PFSK-1 (cell line): ENCODE data around the gene COX7C.

ENCODE experiments used
- FOXP2 ChIP-seq: optimal IDR thresholded peaks from 2 replicates; pipeline ENCODE3; 2011; ENCODE audit warnings: borderline replicate concordance, control low read depth, inconsistent platforms; ENCODE audit not compliant: insufficient read depth; ENCODE audit errors: extremely low read length, extremely low read depth
- POLR2AphosphoS5 ChIP-seq: IDR thresholded peaks from 2 replicates; pipeline ENCODE4 v1.6.1; 2012; ENCODE audit warnings: low read depth, mild to moderate bottlenecking, control low read depth, low read length, moderate library complexity
- REST ChIP-seq, 2 experiments: IDR thresholded peaks; 2 replicates each; pipeline versions ENCODE4 v1.6.1 to v1.8.0; 2011 to 2012; ENCODE audit warnings: low read depth in 2 of 2, low read length in 2 of 2, control low read depth in 1 of 2, inconsistent platforms in 1 of 2, mild to moderate bottlenecking in 1 of 2, moderate library complexity in 1 of 2; ENCODE audit not compliant: insufficient read depth in 1 of 2
- SIN3A ChIP-seq: IDR thresholded peaks from 2 replicates; pipeline ENCODE4 v1.6.1; 2012; ENCODE audit warnings: mild to moderate bottlenecking, low read length, moderate library complexity, borderline replicate concordance; ENCODE audit not compliant: insufficient read depth
- TAF1 ChIP-seq: IDR thresholded peaks from 2 replicates; pipeline ENCODE4 v1.6.1; 2012; ENCODE audit warnings: low read length, control low read depth, borderline replicate concordance; ENCODE audit not compliant: insufficient read depth

GRCh38 chr5:86617309-86617755 is 409 bp upstream of the COX7C start:
- TF ChIP-seq POLR2AphosphoS5 (no peak), SIN3A (no peak), REST (IDR thresholded peaks at IDR 0.05; ENCODE audit: insufficient read depth in 1 of 2, low read depth in 2 of 2, low read length in 2 of 2) (no peak), TAF1 (no peak), FOXP2 (no peak)
